Metanephros (tissue), 1 donor: ENCODE data around the gene CD300LD. TPM values are rescaled to one million over a fixed set of nuclear protein-coding genes. Genes with fewer than 3 reads are reported as not detected.

Experiments
- total RNA-seq: library from RNA; depleted of rRNA; stranded (reverse); fragments of >200 nt; gene quantifications from one replicate; pipeline ENCODE4 v1.2.3, GENCODE V29; 2014

The CD300LD gene
- total RNA-seq = not detected

DNA sequence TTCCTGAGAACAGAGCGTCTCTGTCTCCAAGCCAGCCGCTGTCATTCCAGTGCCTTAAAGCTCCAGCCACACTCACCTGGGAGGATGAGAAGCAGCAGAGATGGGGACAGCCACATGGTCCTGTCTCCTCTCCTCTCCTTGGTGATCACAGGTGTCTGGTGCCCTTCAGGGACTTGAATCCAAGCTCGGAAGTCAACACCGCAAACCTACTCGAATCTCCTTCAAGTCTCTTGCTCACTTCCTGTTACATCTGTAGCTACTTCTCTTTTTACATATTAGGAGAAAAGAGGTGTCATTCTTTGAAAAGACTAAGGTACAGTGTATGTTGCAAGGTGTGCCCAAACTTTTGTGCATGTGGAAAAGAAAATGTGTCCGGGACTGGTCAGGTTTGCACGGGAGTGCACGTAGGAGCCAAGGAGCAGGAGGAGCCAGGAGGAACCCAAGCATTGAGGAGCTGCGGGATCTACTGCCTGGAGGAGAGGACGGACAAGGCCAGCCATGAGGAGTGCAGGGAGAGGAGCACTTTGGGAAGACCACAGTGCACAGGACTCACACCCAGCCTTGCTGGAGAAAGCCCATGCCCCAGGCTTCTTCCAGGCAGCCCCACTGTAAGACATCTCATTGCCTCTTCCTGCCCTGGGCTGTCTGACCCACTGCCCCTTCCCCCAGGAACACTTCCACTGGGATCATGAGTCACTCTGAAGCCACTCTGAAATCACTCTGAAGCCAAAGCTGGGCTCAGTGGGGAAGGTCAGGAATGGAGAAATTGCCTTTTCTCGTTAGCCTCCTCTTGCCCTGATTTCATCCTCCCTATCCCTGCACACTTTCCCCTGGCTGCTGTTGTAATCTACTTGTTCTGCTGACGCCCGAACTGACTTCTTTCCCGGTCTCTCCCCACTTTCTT lies at the start of gene CD300LD:
CD300LD (minus strand) TSS at position 197 of the 904 bp plus-strand sequence; CDS start at position 116, 81 bp downstream.

DNA sequence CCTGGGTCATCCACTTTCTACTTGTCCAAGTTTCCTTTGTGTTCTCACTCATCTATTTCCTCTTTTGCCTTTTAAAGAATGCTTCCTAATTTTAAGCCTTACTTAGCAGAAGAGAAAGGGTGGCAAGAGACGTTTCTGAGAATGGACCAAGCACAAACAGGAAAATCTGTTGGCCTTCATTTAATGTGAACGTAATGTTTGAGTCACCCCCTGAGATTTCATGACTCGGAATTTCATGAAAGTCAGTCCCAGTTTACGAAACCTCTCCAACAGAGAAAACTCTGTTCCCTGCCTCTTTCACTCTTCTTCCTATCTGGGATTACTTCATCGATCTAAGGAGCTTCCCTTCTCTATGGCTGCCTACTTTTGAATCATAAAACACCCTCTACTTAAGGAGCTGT lies 31.6 kb upstream of the CD300LD start, which contains the start of gene CD300E:
CD300E (minus strand) TSS at position 46 of the 401 bp plus-strand sequence. CDS start 117 bp downstream, outside the sequence.

GRCh38 chr17:74567397-74567796 lies 24.7 kb downstream of the CD300LD start, which contains the start of gene CD300H:
TSS of gene CD300H (minus strand) at chr17:74567509.

GRCh38 chr17:74545843-74546230 lies 46.2 kb downstream of the CD300LD start, which contains the start of gene CD300C:
TSS of gene CD300C (minus strand) at chr17:74546115. CDS start at chr17:74545782, 333 bp downstream.

GRCh38 chr17:74531231-74531761 lies 60.8 kb downstream of the CD300LD start, which contains the start of gene CD300LB:
TSS of gene CD300LB (minus strand) at chr17:74531475. CDS start at chr17:74531350, 125 bp downstream.

Other genes with a start within 250 kb of the CD300LD start
- gene BTBD17, start 230.4 kb downstream of the CD300LD start, total RNA-seq = 0.12 TPM
- gene GPR142, start 224.8 kb downstream of the CD300LD start, total RNA-seq = 0.29 TPM
- gene GPRC5C, start 160.2 kb downstream of the CD300LD start, total RNA-seq = 231 TPM
- 5.0 TPM for gene CD300A, start 125.6 kb downstream of the CD300LD start, total RNA-seq
- 0.82 TPM for gene CD300LB, start 60.8 kb downstream of the CD300LD start, total RNA-seq
- 1.2 TPM for gene CD300C, start 46.2 kb downstream of the CD300LD start, total RNA-seq
- gene CD300H, start 24.8 kb downstream of the CD300LD start, total RNA-seq = not detected
- gene CD300E, start 31.5 kb upstream of the CD300LD start, total RNA-seq = 1.1 TPM
- 3.0 TPM for gene CD300LF, start 120.6 kb upstream of the CD300LD start, total RNA-seq
- gene RAB37, start 145.0 kb upstream of the CD300LD start, total RNA-seq = 3.0 TPM
- 48.7 TPM for gene NHERF1, start 156.3 kb upstream of the CD300LD start, total RNA-seq
- gene NAT9, start 184.1 kb upstream of the CD300LD start, total RNA-seq = 33.6 TPM